Measurements from ENCODE around the gene NAP1L5.

The NAP1L5 gene

DNA sequence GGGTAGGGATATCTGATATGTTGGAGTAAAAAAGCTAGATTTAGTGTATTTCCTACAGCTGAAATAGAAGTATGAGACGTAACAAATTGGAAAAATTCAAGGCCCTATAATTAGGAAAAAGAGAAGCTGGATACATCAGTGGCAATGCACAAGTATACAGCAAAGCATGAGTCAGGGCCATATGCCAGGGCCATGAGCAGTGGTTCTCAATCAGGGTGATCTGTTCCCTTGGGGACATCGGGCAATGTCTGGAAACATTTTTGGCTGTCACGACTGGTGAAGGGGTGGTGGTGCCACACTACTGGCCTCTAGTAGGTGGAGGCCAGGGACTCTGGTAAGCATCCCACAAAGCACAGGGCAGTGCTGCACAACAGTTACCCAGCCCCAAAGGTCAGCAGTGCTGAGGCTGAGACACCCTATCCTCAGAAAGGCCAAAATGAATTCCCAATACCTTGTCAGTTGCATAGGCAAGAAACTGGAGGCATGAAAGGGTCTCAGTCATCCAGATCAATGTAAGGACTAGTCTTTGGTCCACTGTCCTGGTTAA is 36.8 kb upstream of the NAP1L5 start:
- TF ChIP-seq, protein P1, sequence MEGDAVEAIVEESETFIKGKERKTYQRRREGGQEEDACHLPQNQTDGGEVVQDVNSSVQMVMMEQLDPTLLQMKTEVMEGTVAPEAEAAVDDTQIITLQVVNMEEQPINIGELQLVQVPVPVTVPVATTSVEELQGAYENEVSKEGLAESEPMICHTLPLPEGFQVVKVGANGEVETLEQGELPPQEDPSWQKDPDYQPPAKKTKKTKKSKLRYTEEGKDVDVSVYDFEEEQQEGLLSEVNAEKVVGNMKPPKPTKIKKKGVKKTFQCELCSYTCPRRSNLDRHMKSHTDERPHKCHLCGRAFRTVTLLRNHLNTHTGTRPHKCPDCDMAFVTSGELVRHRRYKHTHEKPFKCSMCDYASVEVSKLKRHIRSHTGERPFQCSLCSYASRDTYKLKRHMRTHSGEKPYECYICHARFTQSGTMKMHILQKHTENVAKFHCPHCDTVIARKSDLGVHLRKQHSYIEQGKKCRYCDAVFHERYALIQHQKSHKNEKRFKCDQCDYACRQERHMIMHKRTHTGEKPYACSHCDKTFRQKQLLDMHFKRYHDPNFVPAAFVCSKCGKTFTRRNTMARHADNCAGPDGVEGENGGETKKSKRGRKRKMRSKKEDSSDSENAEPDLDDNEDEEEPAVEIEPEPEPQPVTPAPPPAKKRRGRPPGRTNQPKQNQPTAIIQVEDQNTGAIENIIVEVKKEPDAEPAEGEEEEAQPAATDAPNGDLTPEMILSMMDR (IDR thresholded peaks at IDR 0.05; ENCODE audit: insufficient read depth, low read length, poor library complexity, severe bottlenecking), result no peak
- no peak for TF ChIP-seq EZH2phosphoT487 (conservative IDR thresholded peaks at IDR 0.05; ENCODE audit: low read length)
- Histone ChIP-seq H3K79me2 (ENCODE audit: insufficient read depth, low read length) (no peaks in the 10 kb centered on the region), H3K4me3 (ENCODE audit: insufficient read depth, low read length, poor library complexity, severe bottlenecking) (no peak overlapping the region), H3K27me3 (ENCODE audit: low read length) (no peaks in the 10 kb centered on the region), H3F3A (ENCODE audit: insufficient read depth) (no peaks in the 10 kb centered on the region), H3K36me3 (ENCODE audit: low read length) (no peaks in the 10 kb centered on the region), H3K9me3 (ENCODE audit: insufficient read depth, low read length) (no peaks in the 10 kb centered on the region), H3K9me2 (replicated peaks; ENCODE audit: insufficient read depth, low read length) (no peaks in the 10 kb centered on the region), H3K9ac (ENCODE audit: low read length) (no peak overlapping the region), H3K4me2 (ENCODE audit: low read depth, low read length, poor library complexity, severe bottlenecking) (no peak overlapping the region), H3K27ac (ENCODE audit: low read depth, low read length) (no peak overlapping the region), H2AFZ (ENCODE audit: low read depth, low read length, severe bottlenecking) (no peak overlapping the region), H4K20me1 (ENCODE audit: low read depth, low read length) (no peaks in the 10 kb centered on the region)

DNA sequence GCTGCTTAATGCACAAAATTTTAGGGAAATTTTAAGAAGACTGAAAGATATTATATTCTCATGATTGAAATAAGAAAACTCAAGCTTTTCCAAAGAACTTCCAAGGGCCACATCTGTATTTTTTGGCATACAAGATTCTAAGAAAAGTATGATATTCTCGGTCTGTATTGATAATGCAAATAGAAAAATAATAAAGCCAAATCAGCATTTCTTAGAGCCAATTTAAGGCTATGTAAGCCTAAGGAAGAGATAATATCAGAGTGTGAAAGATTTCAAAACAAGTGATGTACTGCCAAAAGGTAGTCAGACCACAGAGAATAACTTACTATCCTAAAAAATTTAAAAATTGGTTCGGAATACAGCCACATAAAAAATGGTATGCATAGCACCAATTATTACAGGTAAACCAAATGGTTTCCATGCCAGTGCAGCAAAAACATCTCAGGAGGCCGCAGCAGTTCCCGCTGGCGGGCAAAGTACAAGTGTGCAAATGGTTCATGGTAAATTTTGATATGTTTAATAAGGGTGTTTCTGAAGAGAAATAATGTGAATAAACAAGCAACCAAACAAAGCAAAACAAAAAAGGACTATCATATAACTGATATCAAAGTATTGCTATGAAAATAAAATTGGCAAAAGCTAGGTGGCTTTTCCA is 35.2 kb upstream of the NAP1L5 start:
- H3K9me3 ChIP-seq (ENCODE audit: insufficient read depth, low read length), result no peaks in the 10 kb centered on the region
- H3K9me2 ChIP-seq (replicated peaks; ENCODE audit: insufficient read depth, low read length), result no peaks in the 10 kb centered on the region
- H3K9ac ChIP-seq (ENCODE audit: low read length), result no peak overlapping the region
- no peak overlapping the region for H3K4me2 ChIP-seq (ENCODE audit: low read depth, low read length, poor library complexity, severe bottlenecking)
- H3K27me3 ChIP-seq (ENCODE audit: low read length), result no peaks in the 10 kb centered on the region
- H3F3A ChIP-seq (ENCODE audit: insufficient read depth), result no peaks in the 10 kb centered on the region
- no peak overlapping the region for H3K4me3 ChIP-seq (ENCODE audit: insufficient read depth, low read length, poor library complexity, severe bottlenecking)
- TF ChIP-seq, protein P1 (IDR thresholded peaks at IDR 0.05; ENCODE audit: insufficient read depth, low read length, poor library complexity, severe bottlenecking), result no peak
- no peaks in the 10 kb centered on the region for H3K36me3 ChIP-seq (ENCODE audit: low read length)
- no peaks in the 10 kb centered on the region for H4K20me1 ChIP-seq (ENCODE audit: low read depth, low read length)
- no peak overlapping the region for H3K27ac ChIP-seq (ENCODE audit: low read depth, low read length)
- H3K79me2 ChIP-seq (ENCODE audit: insufficient read depth, low read length), result no peaks in the 10 kb centered on the region
- H2AFZ ChIP-seq (ENCODE audit: low read depth, low read length, severe bottlenecking), result no peak overlapping the region

DNA sequence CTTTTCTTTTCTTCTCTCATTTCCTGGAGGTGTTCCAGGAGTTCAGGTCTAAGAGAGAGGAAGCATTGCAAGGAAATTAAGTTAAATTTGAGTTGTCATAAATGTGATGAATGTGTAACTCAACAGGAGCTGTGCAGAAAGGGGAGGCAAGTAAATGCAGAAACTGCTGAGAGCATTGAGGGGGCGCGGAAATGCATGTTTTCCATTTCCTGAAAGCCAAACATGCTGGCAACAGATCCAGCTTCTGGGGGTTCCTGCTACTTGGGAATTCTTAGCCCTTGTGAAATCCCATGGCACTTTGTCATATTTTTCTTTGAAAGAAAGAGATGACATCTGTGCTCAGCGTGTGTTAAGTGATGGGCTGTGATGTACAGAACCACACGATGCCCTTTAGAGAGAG is 33.8 kb upstream of the NAP1L5 start:
- no peaks in the 10 kb centered on the region for H3K79me2 ChIP-seq (ENCODE audit: insufficient read depth, low read length)
- H3K27ac ChIP-seq (ENCODE audit: low read depth, low read length), result no peak overlapping the region

More for the DNA sequence above, 33.8 kb upstream of the NAP1L5 start:
- TF ChIP-seq, protein P1 (IDR thresholded peaks at IDR 0.05; ENCODE audit: insufficient read depth, low read length, poor library complexity, severe bottlenecking), result no peak
- no peak for TF ChIP-seq EZH2phosphoT487 (conservative IDR thresholded peaks at IDR 0.05; ENCODE audit: low read length)
- H3K27me3 ChIP-seq (ENCODE audit: low read length), result no peaks in the 10 kb centered on the region
- H3K9ac ChIP-seq (ENCODE audit: low read length), result no peak overlapping the region
- no peak overlapping the region for H3K4me2 ChIP-seq (ENCODE audit: low read depth, low read length, poor library complexity, severe bottlenecking)
- no peaks in the 10 kb centered on the region for H4K20me1 ChIP-seq (ENCODE audit: low read depth, low read length)
- no peak overlapping the region for H3K4me3 ChIP-seq (ENCODE audit: insufficient read depth, low read length, poor library complexity, severe bottlenecking)
- H2AFZ ChIP-seq (ENCODE audit: low read depth, low read length, severe bottlenecking), result no peak overlapping the region
- H3K36me3 ChIP-seq (ENCODE audit: low read length), result no peaks in the 10 kb centered on the region
- no peaks in the 10 kb centered on the region for H3K9me2 ChIP-seq (replicated peaks; ENCODE audit: insufficient read depth, low read length)
- H3F3A ChIP-seq (ENCODE audit: insufficient read depth), result no peaks in the 10 kb centered on the region
- no peaks in the 10 kb centered on the region for H3K9me3 ChIP-seq (ENCODE audit: insufficient read depth, low read length)
